Spleen (tissue), 7 donors: Measurements from ENCODE around the gene STK10.

Experiments
- CTCF ChIP-seq, 11 experiments: fragments of 200-600 bp in 7 of 11; fragments of 450-650 bp in 4 of 11; sonication (generic) in 4 of 11; IDR thresholded peaks in 8 of 11; conservative IDR thresholded peaks in 3 of 11; 1 replicate in 7 of 11; 2 replicates in 4 of 11; pipeline versions ENCODE4 v1.4.0 to v1.8.0; 2016 to 2021; ENCODE audit warnings: antibody characterized with exemption in 11 of 11, inconsistent platforms in 4 of 11, mild to moderate bottlenecking in 1 of 11
- POLR2A ChIP-seq, 3 donors: fragments of 450-650 bp; IDR thresholded peaks; one replicate each; pipeline ENCODE4 v1.5.1; 2017; ENCODE audit warnings: antibody characterized with exemption in 3 of 3, mild to moderate bottlenecking in 1 of 3
- POLR2AphosphoS5 ChIP-seq, 3 donors: sonication (generic); formaldehyde crosslinking; IDR thresholded peaks; one replicate each; pipeline ENCODE4 v1.5.1; 2017; ENCODE audit warnings: antibody characterized with exemption in 3 of 3
- donor health status: DM: no; HTN: no; CAD: no; lungs with moderate emphysema.
- donor health status: DM: no; HTN: no; CAD: no.
- donor health status: DM: no; HTN: no; CAD: no.

GRCh38 chr5:172131690-172132089, 56.3 kb downstream of the STK10 start:
- TF ChIP-seq CTCF (IDR thresholded peaks at IDR 0.05 in 8 of 11, conservative IDR thresholded peaks at IDR 0.05 in 3 of 11) (no peak), POLR2AphosphoS5 (IDR thresholded peaks at IDR 0.05) (no peak), POLR2A (IDR thresholded peaks at IDR 0.05) (no peak)
